C4-2B (cell line): ENCODE measurements around the gene SRGAP2C.
"Not testable (repeated sequence)": the region's sequence is repeated elsewhere in the genome, so short reads cannot be mapped to it uniquely, and the experiment has no call there.

ENCODE experiments used
- CTCF ChIP-seq: fragments of 450-650 bp; conservative IDR thresholded peaks from 2 replicates; pipeline ENCODE4 v1.5.1; 2017; ENCODE audit warnings: mild to moderate bottlenecking
- ZFX ChIP-seq: fragments of 450-650 bp; IDR thresholded peaks from 2 replicates; pipeline ENCODE4 v1.6.1; 2017

- TF ChIP-seq CTCF, ZFX: not testable (repeated sequence)
Measured at GRCh38 chr1:121403254-121403653, 218.5 kb downstream of the SRGAP2C start.
